Prostate gland (tissue), 2 donors: ENCODE data around the gene SFT2D1. TPM values are rescaled to one million over a fixed set of nuclear protein-coding genes. Genes with fewer than 3 reads are reported as not detected.

Experiments
- DNase-seq: peaks from one replicate; pipeline ENCODE4 v3.0.0-alpha.2; 2019; ENCODE audit warnings: low spot score
- H3K27ac ChIP-seq, 2 donors: fragments of 200-600 bp; sonication (generic); 2 replicates each; pipeline ENCODE4 v1.5.1; 2017 to 2019
- H3K27me3 ChIP-seq: fragments of 200-600 bp; sonication (generic); replicated peaks from 2 replicates; pipeline ENCODE4 v1.5.1; 2019; ENCODE audit not compliant: insufficient read depth
- H3K36me3 ChIP-seq, 2 donors: fragments of 200-600 bp; sonication (generic); 1 replicate in 1 of 2; 2 replicates in 1 of 2; pipeline versions ENCODE4 v1.5.1 to v1.8.1; 2017 to 2019
- H3K4me1 ChIP-seq: fragments of 200-600 bp; sonication (generic); replicated peaks from 2 replicates; pipeline ENCODE4 v1.5.1; 2019
- H3K4me3 ChIP-seq, 2 donors: fragments of 200-600 bp; sonication (generic); 2 replicates each; pipeline ENCODE4 v1.5.1; 2017 to 2019
- H3K9me3 ChIP-seq: fragments of 200-600 bp; sonication (generic); 2 replicates; pipeline ENCODE4 v1.5.1; 2017
- CTCF ChIP-seq, 4 experiments: fragments of 200-600 bp in 2 of 4; fragments of 450-650 bp in 2 of 4; sonication (generic) in 2 of 4; IDR thresholded peaks; 1 replicate in 3 of 4; 2 replicates in 1 of 4; pipeline ENCODE4 v1.5.1; 2016 to 2019; ENCODE audit warnings: antibody characterized with exemption in 4 of 4, mild to moderate bottlenecking in 2 of 4, moderate library complexity in 2 of 4
- POLR2A ChIP-seq: fragments of 450-650 bp; IDR thresholded peaks from one replicate; pipeline ENCODE4 v1.6.1; 2016; ENCODE audit warnings: antibody characterized with exemption, mild to moderate bottlenecking
- POLR2AphosphoS5 ChIP-seq: sonication (generic); formaldehyde crosslinking; IDR thresholded peaks from one replicate; pipeline ENCODE4 v1.6.1; 2017; ENCODE audit warnings: antibody characterized with exemption
- WGBS: methylation state at CpG from one replicate; pipeline ENCODE4 v1.1.5; 2018; 5-methylcytosine and 5-hydroxymethylcytosine counted together
- intact Hi-C: fragments of 100-400 bp; cut with DNase I; formaldehyde crosslinking; loops from one replicate; pipeline ENCODE4 v1.14.2; 2022
- total RNA-seq, 2 donors: library from RNA; depleted of rRNA; stranded (reverse); fragments of >200 nt; gene quantifications; one replicate each; pipeline ENCODE4 v1.1.0, GENCODE V29; 2016

SFT2D1 gene
- total RNA-seq, 2 donors from 2014 or later = 64.8 to 72.3 TPM

DNA sequence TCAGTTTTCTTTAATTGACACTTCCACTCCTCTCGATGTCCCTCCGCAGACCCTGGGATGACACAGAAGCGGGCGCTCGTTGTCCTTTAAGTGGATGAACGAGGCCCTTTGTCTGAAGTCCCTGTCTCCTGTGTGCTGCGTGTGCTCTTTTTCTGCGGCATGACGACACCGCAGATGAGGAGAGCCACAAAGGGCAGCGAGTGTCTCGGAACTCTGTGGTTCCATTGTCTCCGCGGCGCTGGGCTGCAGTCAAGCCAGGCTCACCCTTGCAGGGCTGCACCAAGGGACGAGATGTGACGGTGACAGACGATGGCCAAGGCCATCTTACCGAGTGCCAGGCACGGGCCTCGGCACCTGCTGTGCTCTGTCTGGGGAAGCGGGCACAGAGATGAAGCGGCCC is 44.7 kb downstream of the SFT2D1 start:
- intact Hi-C loops = no loop called here
- no peak overlapping the region for H3K4me3 ChIP-seq
- H3K27me3 ChIP-seq = no peaks in the 10 kb centered on the region
- H3K36me3 ChIP-seq = no peaks in the 10 kb centered on the region
- H3K9me3 ChIP-seq = no peaks in the 10 kb centered on the region
- WGBS = 90% methylated on average over 23 of the region's 23 CpGs
- H3K27ac ChIP-seq = no peak overlapping the region
- H3K4me1 ChIP-seq = no peaks in the 10 kb centered on the region
- no peak for DNase-seq
- TF ChIP-seq POLR2AphosphoS5 (no peak), POLR2A (no peak), CTCF (IDR thresholded peaks at IDR 0.05) (no peak)

- Histone ChIP-seq H3K4me3 (no peak overlapping the region), H3K4me1 (no peaks in the 10 kb centered on the region), H3K27ac (no peak overlapping the region), H3K9me3 (no peaks in the 10 kb centered on the region), H3K36me3 (no peaks in the 10 kb centered on the region), H3K27me3 (no peaks in the 10 kb centered on the region)
- intact Hi-C loops = no loop called here
- no peak for DNase-seq
- TF ChIP-seq POLR2A (no peak), CTCF (IDR thresholded peaks at IDR 0.05) (no peak), POLR2AphosphoS5 (no peak)
- 95% methylated on average over 10 of the region's 10 CpGs for WGBS
These were observed 46.1 kb downstream of the SFT2D1 start for GRCh38 chr6:166296035-166296883.

GRCh38 chr6:166293731-166294584 is 48.4 kb downstream of the SFT2D1 start:
- H3K27me3 ChIP-seq = no peaks in the 10 kb centered on the region
- intact Hi-C loops = no loop called here
- WGBS = 82% methylated on average over 12 of the region's 12 CpGs
- DNase-seq = no peak
- no peaks in the 10 kb centered on the region for H3K4me1 ChIP-seq
- no peak overlapping the region for H3K4me3 ChIP-seq
- H3K27ac ChIP-seq = no peak overlapping the region
- no peaks in the 10 kb centered on the region for H3K36me3 ChIP-seq
- no peaks in the 10 kb centered on the region for H3K9me3 ChIP-seq
- TF ChIP-seq POLR2AphosphoS5 (no peak), CTCF (IDR thresholded peaks at IDR 0.05) (no peak), POLR2A (no peak)

DNA sequence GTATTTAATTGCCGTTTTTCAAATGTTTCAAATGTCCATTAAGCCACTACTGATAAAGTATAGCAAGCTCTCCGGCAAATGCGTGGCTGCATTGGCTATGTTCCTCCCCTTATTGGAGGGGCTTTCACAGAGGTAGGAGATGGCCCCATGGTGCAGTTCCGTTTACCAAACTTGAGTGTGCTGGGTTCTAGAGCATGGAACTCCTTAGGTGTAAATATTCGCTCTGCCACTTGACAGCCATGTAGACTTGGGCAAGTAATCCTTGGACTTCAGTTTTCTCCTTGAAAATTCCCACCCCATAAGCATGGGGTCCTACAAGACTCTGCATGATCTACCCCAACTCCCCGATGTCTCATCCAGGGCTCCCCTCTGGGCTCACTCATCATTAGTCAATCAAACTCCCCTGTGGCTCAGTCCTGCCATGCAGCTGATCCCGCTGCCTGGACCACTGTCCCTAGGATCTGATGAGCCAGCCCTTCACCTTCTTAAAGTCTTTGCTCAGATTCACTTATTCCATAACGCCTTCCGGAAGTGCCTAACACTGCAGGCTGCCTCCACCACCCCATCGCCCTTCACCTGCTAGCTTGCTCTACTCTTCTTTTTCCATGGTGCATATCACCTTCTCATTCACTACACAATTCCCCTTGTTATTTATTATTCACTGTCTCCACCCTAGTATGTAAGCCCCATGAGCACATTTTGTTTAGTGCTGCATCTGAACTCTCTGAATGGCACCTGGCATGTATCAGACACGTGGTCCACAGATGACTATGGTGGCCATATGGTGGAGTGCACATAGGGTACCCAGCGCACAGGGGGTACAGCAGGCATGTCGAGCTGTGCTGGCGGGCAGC is 52.9 kb downstream of the SFT2D1 start:
- no peak for DNase-seq
- H3K4me1 ChIP-seq = no peaks in the 10 kb centered on the region
- no peaks in the 10 kb centered on the region for H3K9me3 ChIP-seq
- no peak for TF ChIP-seq CTCF (IDR thresholded peaks at IDR 0.05)
- no peak for TF ChIP-seq POLR2AphosphoS5
- no peak for TF ChIP-seq POLR2A
- no peak overlapping the region for H3K27ac ChIP-seq
- no peaks in the 10 kb centered on the region for H3K36me3 ChIP-seq
- intact Hi-C loops = no loop called here
- 94% methylated on average over 14 of the region's 14 CpGs for WGBS
- H3K27me3 ChIP-seq = peaks cover 2% of the 10 kb centered on the region
- no peak overlapping the region for H3K4me3 ChIP-seq
